ENCODE measurements around the gene HELZ2. TPM values are rescaled to one million over a fixed set of nuclear protein-coding genes. Genes with fewer than 3 reads are reported as not detected.

Gene HELZ2
- total and polyA plus RNA-seq, 8 donors: 14.0 to 53.3 (median 22.2) TPM

GRCh38 chr20:63544958-63545516, 29.0 kb downstream of the HELZ2 start:
- H3K36me3 ChIP-seq: no peaks in the 10 kb centered on the region
- peaks cover 18 to 62% of the 10 kb centered on the region in 2 donors for H3K27me3 ChIP-seq
- H3K4me3 ChIP-seq: no peak overlapping the region
- H3K4me1 ChIP-seq: no peaks in the 10 kb centered on the region
- DNase-seq: no peak
- peak; percentile 10 for ATAC-seq
- H3K9me3 ChIP-seq: no peaks in the 10 kb centered on the region
- intact Hi-C loops (cut with DNase I): no loop called here
- H3K27ac ChIP-seq: no peak overlapping the region
- TF ChIP-seq CTCF (IDR thresholded peaks at IDR 0.05): no peak

- no peak overlapping the region for H3K4me3 ChIP-seq
- DNase-seq (no peak), ATAC-seq (no peak)
- intact Hi-C loops (cut with DNase I): no loop called here
- H3K27me3 ChIP-seq: peaks cover 18 to 55% of the 10 kb centered on the region in 2 donors
- H3K4me1 ChIP-seq: no peaks in the 10 kb centered on the region
- TF ChIP-seq CTCF (IDR thresholded peaks at IDR 0.05): no peak
- H3K27ac ChIP-seq: no peak overlapping the region
- no peaks in the 10 kb centered on the region for H3K9me3 ChIP-seq
- H3K36me3 ChIP-seq: no peaks in the 10 kb centered on the region
Observed at GRCh38 chr20:63544241-63544957, 29.6 kb downstream of the HELZ2 start.

DNA sequence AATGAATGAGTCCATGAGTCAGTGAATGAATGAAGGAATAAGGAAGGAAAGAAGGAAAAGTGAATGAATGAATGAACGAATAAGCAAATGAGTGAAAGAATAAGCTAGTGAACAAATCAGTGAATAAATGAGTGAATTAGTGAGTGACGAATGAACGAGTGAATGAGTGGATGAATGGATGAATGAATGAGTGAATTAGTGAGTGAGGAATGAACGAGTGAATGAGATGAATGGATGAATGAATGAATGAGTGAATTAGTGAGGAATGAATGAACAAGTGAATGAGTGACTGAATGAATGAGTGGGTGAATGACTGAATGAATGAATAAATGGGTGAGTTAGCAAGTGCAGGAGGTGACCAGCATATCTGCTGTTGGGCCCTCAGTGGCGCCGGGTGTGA, 30.3 kb downstream of the HELZ2 start:
- H3K36me3 ChIP-seq: no peaks in the 10 kb centered on the region
- intact Hi-C loops (cut with DNase I): no loop called here
- TF ChIP-seq CTCF (IDR thresholded peaks at IDR 0.05): no peak
- no peaks in the 10 kb centered on the region for H3K9me3 ChIP-seq
- ATAC-seq (no peak), DNase-seq (no peak)
- peaks cover 16 to 49% of the 10 kb centered on the region in 2 donors for H3K27me3 ChIP-seq
- no peak overlapping the region for H3K4me3 ChIP-seq
- peaks cover 0 to 4% of the 10 kb centered on the region in 2 donors for H3K4me1 ChIP-seq
- no peak overlapping the region for H3K27ac ChIP-seq

GRCh38 chr20:63543131-63543530, 30.9 kb downstream of the HELZ2 start:
- Histone ChIP-seq H3K4me3 (no peak overlapping the region), H3K36me3 (no peaks in the 10 kb centered on the region), H3K27me3 (peaks cover 10 to 42% of the 10 kb centered on the region in 2 donors), H3K27ac (no peak overlapping the region), H3K9me3 (no peaks in the 10 kb centered on the region), H3K4me1 (peaks cover 4 to 10% of the 10 kb centered on the region in 2 donors)
- DNase-seq (no peak), ATAC-seq (no peak)
- TF ChIP-seq CTCF (IDR thresholded peaks at IDR 0.05): no peak
- intact Hi-C loops (cut with DNase I): no loop called here

GRCh38 chr20:63542696-63543095, 31.3 kb downstream of the HELZ2 start:
- Histone ChIP-seq H3K4me1 (peaks cover 4 to 14% of the 10 kb centered on the region in 2 donors), H3K36me3 (no peaks in the 10 kb centered on the region), H3K27me3 (peaks cover 6 to 38% of the 10 kb centered on the region in 2 donors), H3K27ac (no peak overlapping the region), H3K4me3 (no peak overlapping the region), H3K9me3 (no peaks in the 10 kb centered on the region)
- ATAC-seq (no peak), DNase-seq (no peak)
- TF ChIP-seq CTCF (IDR thresholded peaks at IDR 0.05): no peak
- intact Hi-C loops (cut with DNase I): no loop called here

Data from left lung (tissue), 10 donors.